ENCODE data around the gene PPP1R3G. TPM values are rescaled to one million over a fixed set of nuclear protein-coding genes. Genes with fewer than 3 reads are reported as not detected.

Gene PPP1R3G
- total and polyA plus RNA-seq, 2 of the 13 experiments (the other 11 are each of a cell fraction or from before 2014, with no cell fraction given) = 1.2 to 1.3 TPM

GRCh38 chr6:5044866-5045265, 40.3 kb upstream of the PPP1R3G start:
- FAIRE-seq (no peak), DNase-seq (ENCODE audit: low spot score) (no peak), ATAC-seq (no peak)
- POLR2A ChIA-PET = no interaction called here
- H3K36me3 ChIP-seq (replicated peaks in 1 of 2; ENCODE audit: control insufficient read depth in 1 of 2, insufficient read depth in 2 of 2, low read length in 2 of 2) = no peaks in the 10 kb centered on the region
- H3K9me3 ChIP-seq (ENCODE audit: low read length) = 0 out of 2 replicates have a peak, but pooled peaks cover under 1% of the 10 kb centered on the region
- H3K27me3 ChIP-seq (ENCODE audit: control insufficient read depth in 1 of 2, insufficient read depth in 2 of 2, low read length in 2 of 2) = no peaks in the 10 kb centered on the region
- H3K4me2 ChIP-seq (ENCODE audit: low read depth, low read length) = no peak overlapping the region
- BruUV-seq (replicated peaks) = no TSS peak
- 83% methylated on average over 3 of the region's 3 CpGs for WGBS (ENCODE audit: low lambda C conversion rate)
- no peak overlapping the region for H2AFZ ChIP-seq (ENCODE audit: low read length)
- H3K9ac ChIP-seq (ENCODE audit: insufficient read depth, low read depth, low read length) = no peak overlapping the region
- no peaks in the 10 kb centered on the region for H3K4me1 ChIP-seq (ENCODE audit: insufficient read depth, low read length)
- CTCF ChIA-PET (ENCODE audit: low intra/inter-chr PET ratio, low total read pairs) = no interaction called here
- in situ Hi-C loops (cut with HindIII; ENCODE audit: extremely low pct_ligation_motif_present, low pct_unique_long_range_greater_than_20kb) (no loop called here), intact Hi-C loops (cut with micrococcal nuclease; ENCODE audit: unreplicated experiment) (no loop called here)
- H3K4me3 ChIP-seq (replicated peaks in 1 of 3; ENCODE audit: insufficient read depth in 1 of 3, low read depth in 2 of 3, low read length in 3 of 3) = no peak overlapping the region
- H3K79me2 ChIP-seq (ENCODE audit: insufficient read depth, low read length) = no peaks in the 10 kb centered on the region
- H4K20me1 ChIP-seq (ENCODE audit: insufficient read depth, low read length) = no peaks in the 10 kb centered on the region
- H3K27ac ChIP-seq (ENCODE audit: extremely low read length, insufficient read depth, low read length) = no peak overlapping the region
- TF ChIP-seq ZNF660 (CRISPR knock-in tag; IDR thresholded peaks at IDR 0.05; ENCODE audit: borderline replicate concordance, low read depth) (no peak), ZSCAN29 (CRISPR knock-in tag; conservative IDR thresholded peaks at IDR 0.05) (no peak), TEF (CRISPR knock-in tag; IDR thresholded peaks at IDR 0.05) (no peak), THAP8 (CRISPR knock-in tag; IDR thresholded peaks at IDR 0.05; ENCODE audit: borderline replicate concordance) (no peak), FOXA1 (IDR thresholded peaks at IDR 0.05) (no peak), FOXA1 (CRISPR knock-in tag; IDR thresholded peaks at IDR 0.05) (no peak), DRAP1 (CRISPR knock-in tag; IDR thresholded peaks at IDR 0.05) (no peak), HOMEZ (CRISPR knock-in tag; IDR thresholded peaks at IDR 0.05; ENCODE audit: low read depth) (no peak), REPIN1 (CRISPR knock-in tag; IDR thresholded peaks at IDR 0.05; ENCODE audit: borderline replicate concordance, low read depth) (no peak), ATF5 (CRISPR knock-in tag; IDR thresholded peaks at IDR 0.05; ENCODE audit: low read depth) (no peak), ZNF784 (CRISPR knock-in tag; IDR thresholded peaks at IDR 0.05; ENCODE audit: borderline replicate concordance) (no peak), PAF1 (CRISPR knock-in tag; IDR thresholded peaks at IDR 0.05) (no peak), CEBPZ (IDR thresholded peaks at IDR 0.05; ENCODE audit: low read length) (no peak)
